Loucy (cell line): ENCODE results near the gene LYPLA2.

ENCODE experiments used
- EZH2phosphoT487 ChIP-seq: fragments of 200-600 bp; IDR thresholded peaks from 2 replicates; pipeline ENCODE4 v1.6.1; 2018; ENCODE audit warnings: antibody characterized with exemption, mild to moderate bottlenecking, moderate library complexity, borderline replicate concordance
- TF ChIP-seq, protein P1 (sequence below): fragments of 200-600 bp; sonication (generic); conservative IDR thresholded peaks from 2 replicates; pipeline ENCODE4 v1.5.1; 2014; ENCODE audit warnings: mild to moderate bottlenecking, antibody characterized with exemption, low read length

- TF ChIP-seq, protein P1, sequence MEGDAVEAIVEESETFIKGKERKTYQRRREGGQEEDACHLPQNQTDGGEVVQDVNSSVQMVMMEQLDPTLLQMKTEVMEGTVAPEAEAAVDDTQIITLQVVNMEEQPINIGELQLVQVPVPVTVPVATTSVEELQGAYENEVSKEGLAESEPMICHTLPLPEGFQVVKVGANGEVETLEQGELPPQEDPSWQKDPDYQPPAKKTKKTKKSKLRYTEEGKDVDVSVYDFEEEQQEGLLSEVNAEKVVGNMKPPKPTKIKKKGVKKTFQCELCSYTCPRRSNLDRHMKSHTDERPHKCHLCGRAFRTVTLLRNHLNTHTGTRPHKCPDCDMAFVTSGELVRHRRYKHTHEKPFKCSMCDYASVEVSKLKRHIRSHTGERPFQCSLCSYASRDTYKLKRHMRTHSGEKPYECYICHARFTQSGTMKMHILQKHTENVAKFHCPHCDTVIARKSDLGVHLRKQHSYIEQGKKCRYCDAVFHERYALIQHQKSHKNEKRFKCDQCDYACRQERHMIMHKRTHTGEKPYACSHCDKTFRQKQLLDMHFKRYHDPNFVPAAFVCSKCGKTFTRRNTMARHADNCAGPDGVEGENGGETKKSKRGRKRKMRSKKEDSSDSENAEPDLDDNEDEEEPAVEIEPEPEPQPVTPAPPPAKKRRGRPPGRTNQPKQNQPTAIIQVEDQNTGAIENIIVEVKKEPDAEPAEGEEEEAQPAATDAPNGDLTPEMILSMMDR: no peak
- no peak for TF ChIP-seq EZH2phosphoT487
Observed at GRCh38 chr1:23763041-23763577, 27.8 kb upstream of the LYPLA2 start.
